Measurements from ENCODE around the gene PAX2. TPM values are rescaled to one million over a fixed set of nuclear protein-coding genes. Genes with fewer than 3 reads are reported as not detected.

PAX2 gene
- total and polyA plus RNA-seq, 2 experiments from 2014 or later: not detected

DNA sequence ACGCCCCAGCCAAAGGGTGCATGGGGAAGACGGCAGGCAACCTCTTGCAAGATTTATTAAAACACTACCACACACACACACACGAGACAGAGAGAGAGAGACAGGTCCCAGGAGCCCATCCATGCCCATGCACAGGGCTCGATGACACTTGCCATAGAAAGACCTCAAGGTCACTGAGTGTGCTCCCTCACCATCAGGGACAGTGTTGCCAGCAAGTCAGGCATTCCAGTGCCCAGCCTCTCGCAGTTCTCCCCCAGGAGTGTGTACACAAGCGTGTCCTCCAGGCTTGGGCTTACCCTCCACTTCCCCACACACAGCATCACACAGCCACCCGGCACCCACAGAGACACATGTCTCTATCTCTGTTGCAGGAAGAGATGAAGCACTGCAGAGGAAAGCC is 120.6 kb downstream of the PAX2 start:
- TF ChIP-seq, protein P1, sequence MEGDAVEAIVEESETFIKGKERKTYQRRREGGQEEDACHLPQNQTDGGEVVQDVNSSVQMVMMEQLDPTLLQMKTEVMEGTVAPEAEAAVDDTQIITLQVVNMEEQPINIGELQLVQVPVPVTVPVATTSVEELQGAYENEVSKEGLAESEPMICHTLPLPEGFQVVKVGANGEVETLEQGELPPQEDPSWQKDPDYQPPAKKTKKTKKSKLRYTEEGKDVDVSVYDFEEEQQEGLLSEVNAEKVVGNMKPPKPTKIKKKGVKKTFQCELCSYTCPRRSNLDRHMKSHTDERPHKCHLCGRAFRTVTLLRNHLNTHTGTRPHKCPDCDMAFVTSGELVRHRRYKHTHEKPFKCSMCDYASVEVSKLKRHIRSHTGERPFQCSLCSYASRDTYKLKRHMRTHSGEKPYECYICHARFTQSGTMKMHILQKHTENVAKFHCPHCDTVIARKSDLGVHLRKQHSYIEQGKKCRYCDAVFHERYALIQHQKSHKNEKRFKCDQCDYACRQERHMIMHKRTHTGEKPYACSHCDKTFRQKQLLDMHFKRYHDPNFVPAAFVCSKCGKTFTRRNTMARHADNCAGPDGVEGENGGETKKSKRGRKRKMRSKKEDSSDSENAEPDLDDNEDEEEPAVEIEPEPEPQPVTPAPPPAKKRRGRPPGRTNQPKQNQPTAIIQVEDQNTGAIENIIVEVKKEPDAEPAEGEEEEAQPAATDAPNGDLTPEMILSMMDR (IDR thresholded peaks at IDR 0.05; ENCODE audit: poor library complexity): no peak
- TF ChIP-seq EZH2phosphoT487 (IDR thresholded peaks at IDR 0.05; ENCODE audit: low read depth, severe bottlenecking, unreplicated experiment) (no peak), EZH2 (IDR thresholded peaks at IDR 0.05; ENCODE audit: borderline replicate concordance) (no peak)
- H3K27me3 ChIP-seq: peaks cover 53% of the 10 kb centered on the region

DNA sequence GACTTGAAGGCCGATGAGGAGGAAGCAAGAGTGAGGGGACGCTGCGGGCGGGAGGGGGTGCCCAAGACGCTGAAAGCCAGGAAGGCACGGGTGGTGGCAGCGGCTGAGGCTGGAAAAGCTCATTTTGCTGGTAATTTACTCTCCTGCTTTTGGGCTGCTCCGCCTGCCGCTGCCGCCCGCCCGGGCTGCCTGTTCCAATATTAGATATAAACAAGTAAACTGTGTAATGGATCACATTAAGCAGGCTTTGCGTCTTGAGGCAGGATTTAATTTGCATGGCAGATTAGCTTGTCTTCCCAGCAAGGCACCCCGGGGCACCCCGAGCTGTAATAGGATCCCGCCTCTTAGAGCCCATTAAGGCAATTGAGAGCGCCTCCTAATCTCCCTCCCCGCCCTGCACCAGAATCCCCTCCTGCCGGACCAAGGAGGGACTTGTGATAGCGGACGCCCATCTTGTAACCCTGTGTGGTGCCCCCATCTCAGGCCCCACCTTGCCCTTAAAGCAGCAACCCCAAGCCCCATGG is 121.3 kb downstream of the PAX2 start:
- H3K4me1 ChIP-seq (ENCODE audit: insufficient read depth): peaks cover 10% of the 10 kb centered on the region
- H4K20me1 ChIP-seq (ENCODE audit: insufficient read depth, poor library complexity, severe bottlenecking): no peaks in the 10 kb centered on the region
- peaks cover 48% of the 10 kb centered on the region for H3K27me3 ChIP-seq
- 13% methylated on average over 18 of the region's 21 CpGs for WGBS (ENCODE audit: low lambda C conversion rate, missing lambda C conversion rate)
- H3K4me3 ChIP-seq: no peak overlapping the region
- DNase-seq (ENCODE audit: low spot score): no peak
- peak overlapping the region; percentile 68 for H3K4me2 ChIP-seq
- no peaks in the 10 kb centered on the region for H3K9me3 ChIP-seq (ENCODE audit: low read depth)
- TF ChIP-seq EZH2phosphoT487 (IDR thresholded peaks at IDR 0.05; ENCODE audit: low read depth, severe bottlenecking, unreplicated experiment) (no peak), EZH2 (IDR thresholded peaks at IDR 0.05; ENCODE audit: borderline replicate concordance) (no peak)
- TF ChIP-seq, protein P1 (IDR thresholded peaks at IDR 0.05; ENCODE audit: poor library complexity): no peak
- no peaks in the 10 kb centered on the region for H3K79me2 ChIP-seq
- no peak overlapping the region for H2AFZ ChIP-seq
- no peak overlapping the region for H3K27ac ChIP-seq
- H3K9me2 ChIP-seq (replicated peaks; ENCODE audit: insufficient read depth): no peaks in the 10 kb centered on the region
- H3K36me3 ChIP-seq (replicated peaks; ENCODE audit: insufficient read depth, low read depth): no peaks in the 10 kb centered on the region

More for the DNA sequence above, 120.6 kb downstream of the PAX2 start:
- no peak overlapping the region for H2AFZ ChIP-seq
- WGBS (ENCODE audit: low lambda C conversion rate, missing lambda C conversion rate): 64% methylated on average over 7 of the region's 7 CpGs
- DNase-seq (ENCODE audit: low spot score): no peak
- no peaks in the 10 kb centered on the region for H3K36me3 ChIP-seq (replicated peaks; ENCODE audit: insufficient read depth, low read depth)
- H3K27ac ChIP-seq: no peak overlapping the region
- no peaks in the 10 kb centered on the region for H3K79me2 ChIP-seq
- H3K4me2 ChIP-seq: peak overlapping the region; percentile 68
- peaks cover 10% of the 10 kb centered on the region for H3K4me1 ChIP-seq (ENCODE audit: insufficient read depth)
- no peaks in the 10 kb centered on the region for H3K9me2 ChIP-seq (replicated peaks; ENCODE audit: insufficient read depth)
- H4K20me1 ChIP-seq (ENCODE audit: insufficient read depth, poor library complexity, severe bottlenecking): no peaks in the 10 kb centered on the region
- H3K9me3 ChIP-seq (ENCODE audit: low read depth): no peaks in the 10 kb centered on the region
- no peak overlapping the region for H3K4me3 ChIP-seq

DNA sequence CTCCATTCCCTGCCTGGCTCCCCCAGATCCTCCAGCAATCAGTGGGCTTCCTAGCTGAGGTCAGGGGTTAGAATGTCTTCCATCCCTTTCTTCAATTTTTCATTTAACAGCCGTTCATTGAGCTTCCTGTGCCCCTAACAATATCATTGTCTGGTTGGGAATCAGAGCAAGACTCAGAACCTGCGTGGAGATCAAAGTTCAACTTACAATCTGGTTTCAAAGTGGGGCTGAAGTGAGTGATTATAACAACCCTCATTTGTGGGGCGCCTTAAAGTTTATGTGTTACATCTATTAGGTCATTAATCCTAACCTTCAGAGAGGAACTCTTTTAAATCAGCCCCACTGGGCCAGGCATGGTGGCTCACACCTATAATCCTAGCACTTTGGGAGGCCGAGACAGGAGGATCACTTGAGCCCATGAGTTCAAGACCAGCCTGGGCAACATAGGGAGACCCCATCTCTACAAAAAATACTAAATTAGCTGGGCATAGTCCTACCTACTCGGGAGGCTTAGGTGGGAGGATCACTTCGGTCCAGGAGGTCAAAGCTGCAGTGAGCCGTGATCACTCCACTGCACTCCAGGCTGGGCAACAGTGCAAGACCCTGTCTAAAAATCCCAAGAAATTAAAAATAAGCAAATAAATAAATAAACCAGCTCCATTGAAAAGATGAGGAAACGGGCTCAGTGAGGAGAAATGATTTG is 122.0 kb downstream of the PAX2 start:
- H3K27me3 ChIP-seq: peaks cover 40% of the 10 kb centered on the region
- H3K4me3 ChIP-seq: no peak overlapping the region
- H3K36me3 ChIP-seq (replicated peaks; ENCODE audit: insufficient read depth, low read depth): no peaks in the 10 kb centered on the region
- H3K27ac ChIP-seq: no peak overlapping the region
- H3K9me3 ChIP-seq (ENCODE audit: low read depth): no peaks in the 10 kb centered on the region
- TF ChIP-seq EZH2 (IDR thresholded peaks at IDR 0.05; ENCODE audit: borderline replicate concordance): no peak
- TF ChIP-seq, protein P1 (IDR thresholded peaks at IDR 0.05; ENCODE audit: poor library complexity): no peak
- TF ChIP-seq EZH2phosphoT487 (IDR thresholded peaks at IDR 0.05; ENCODE audit: low read depth, severe bottlenecking, unreplicated experiment): no peak
- no peak for DNase-seq (ENCODE audit: low spot score)
- H3K79me2 ChIP-seq: no peaks in the 10 kb centered on the region
- peaks cover 10% of the 10 kb centered on the region for H3K4me1 ChIP-seq (ENCODE audit: insufficient read depth)
- no peak overlapping the region for H3K4me2 ChIP-seq
- H3K9me2 ChIP-seq (replicated peaks; ENCODE audit: insufficient read depth): no peaks in the 10 kb centered on the region
- H2AFZ ChIP-seq: no peak overlapping the region
- H4K20me1 ChIP-seq (ENCODE audit: insufficient read depth, poor library complexity, severe bottlenecking): no peaks in the 10 kb centered on the region
- WGBS (ENCODE audit: low lambda C conversion rate, missing lambda C conversion rate): 88% methylated on average over 8 of the region's 8 CpGs

All from hepatocyte (in vitro differentiated cells).